Parathyroid adenoma (tissue), 2 donors: ENCODE data around the gene FAM184A.
"Not testable (repeated sequence)": the region's sequence is repeated elsewhere in the genome, so short reads cannot be mapped to it uniquely, and the experiment has no call there.

Experiments used
- H2AFZ ChIP-seq: fragments of 300-600 bp; sonication (generic); one replicate; pipeline ENCODE4 v1.7.0; 2017; ENCODE audit warnings: antibody characterized with exemption, mild to moderate bottlenecking
- H3K27ac ChIP-seq: fragments of 300-600 bp; sonication (generic); one replicate; pipeline ENCODE4 v1.7.0; 2017
- H3K27me3 ChIP-seq: fragments of 300-600 bp; sonication (generic); one replicate; pipeline ENCODE4 v1.7.0; 2017; ENCODE audit warnings: low read length; ENCODE audit not compliant: control insufficient read depth, insufficient read depth
- H3K36me3 ChIP-seq: fragments of 300-600 bp; sonication (generic); one replicate; pipeline ENCODE4 v1.7.0; 2017; ENCODE audit warnings: low read length; ENCODE audit not compliant: control insufficient read depth, insufficient read depth
- H3K4me1 ChIP-seq: fragments of 300-600 bp; sonication (generic); one replicate; pipeline ENCODE4 v1.7.0; 2017; ENCODE audit warnings: control low read depth
- H3K4me2 ChIP-seq: fragments of 300-600 bp; sonication (generic); one replicate; pipeline ENCODE4 v1.7.0; 2017; ENCODE audit warnings: low read length
- H3K4me3 ChIP-seq: fragments of 300-600 bp; sonication (generic); one replicate; pipeline ENCODE4 v1.7.0; 2017; ENCODE audit warnings: low read depth, low read length
- H3K79me2 ChIP-seq: fragments of 300-600 bp; sonication (generic); one replicate; pipeline ENCODE4 v1.7.0; 2017; ENCODE audit warnings: control low read depth
- H3K9ac ChIP-seq: fragments of 300-600 bp; sonication (generic); one replicate; pipeline ENCODE4 v1.7.0; 2017; ENCODE audit warnings: mild to moderate bottlenecking
- H3K9me3 ChIP-seq: fragments of 300-600 bp; sonication (generic); one replicate; pipeline ENCODE4 v1.7.0; 2017; ENCODE audit warnings: low read length; ENCODE audit not compliant: control insufficient read depth
- TF ChIP-seq, protein P1 (sequence below): fragments of 300-600 bp; sonication (generic); IDR thresholded peaks from one replicate; pipeline ENCODE4 v1.7.0; 2017; ENCODE audit warnings: antibody characterized with exemption, mild to moderate bottlenecking
- donor health status: primary hyperparathyroidism.

FAM184A gene

DNA sequence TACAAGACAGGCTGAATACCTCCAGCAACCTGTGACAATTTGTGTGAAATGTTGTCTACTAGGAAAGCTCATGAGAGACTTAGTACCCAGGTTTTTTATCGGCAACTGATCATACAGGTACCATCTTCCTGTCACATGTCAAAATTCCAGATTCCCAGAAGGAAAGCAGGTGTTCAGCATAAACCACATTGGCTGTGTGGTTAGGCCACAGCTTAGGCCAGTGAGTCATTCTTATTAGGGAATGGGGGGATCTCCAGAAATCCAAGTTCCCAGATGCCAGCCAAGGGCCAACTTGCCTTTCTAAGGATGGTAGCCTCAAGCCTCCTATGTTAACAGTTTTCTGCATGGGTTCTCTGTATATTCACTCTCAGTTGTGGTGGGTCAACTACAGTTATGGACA, 65.9 kb downstream of the FAM184A start:
- no peak overlapping the region for H3K27ac ChIP-seq
- no peaks in the 10 kb centered on the region for H3K27me3 ChIP-seq
- H3K79me2 ChIP-seq = no peaks in the 10 kb centered on the region
- H3K9ac ChIP-seq = no peak overlapping the region
- no peak overlapping the region for H3K4me3 ChIP-seq
- H3K4me1 ChIP-seq = no peaks in the 10 kb centered on the region
- H3K9me3 ChIP-seq = no peaks in the 10 kb centered on the region
- no peaks in the 10 kb centered on the region for H3K36me3 ChIP-seq
- TF ChIP-seq, protein P1, sequence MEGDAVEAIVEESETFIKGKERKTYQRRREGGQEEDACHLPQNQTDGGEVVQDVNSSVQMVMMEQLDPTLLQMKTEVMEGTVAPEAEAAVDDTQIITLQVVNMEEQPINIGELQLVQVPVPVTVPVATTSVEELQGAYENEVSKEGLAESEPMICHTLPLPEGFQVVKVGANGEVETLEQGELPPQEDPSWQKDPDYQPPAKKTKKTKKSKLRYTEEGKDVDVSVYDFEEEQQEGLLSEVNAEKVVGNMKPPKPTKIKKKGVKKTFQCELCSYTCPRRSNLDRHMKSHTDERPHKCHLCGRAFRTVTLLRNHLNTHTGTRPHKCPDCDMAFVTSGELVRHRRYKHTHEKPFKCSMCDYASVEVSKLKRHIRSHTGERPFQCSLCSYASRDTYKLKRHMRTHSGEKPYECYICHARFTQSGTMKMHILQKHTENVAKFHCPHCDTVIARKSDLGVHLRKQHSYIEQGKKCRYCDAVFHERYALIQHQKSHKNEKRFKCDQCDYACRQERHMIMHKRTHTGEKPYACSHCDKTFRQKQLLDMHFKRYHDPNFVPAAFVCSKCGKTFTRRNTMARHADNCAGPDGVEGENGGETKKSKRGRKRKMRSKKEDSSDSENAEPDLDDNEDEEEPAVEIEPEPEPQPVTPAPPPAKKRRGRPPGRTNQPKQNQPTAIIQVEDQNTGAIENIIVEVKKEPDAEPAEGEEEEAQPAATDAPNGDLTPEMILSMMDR = no peak
- H3K4me2 ChIP-seq = no peak overlapping the region
- no peak overlapping the region for H2AFZ ChIP-seq

- not testable (repeated sequence) for H3K9ac ChIP-seq, H2AFZ ChIP-seq
Measured at GRCh38 chr6:119009266-119009665, 69.2 kb downstream of the FAM184A start.

GRCh38 chr6:119006974-119007373, 71.5 kb downstream of the FAM184A start:
- no peak overlapping the region for H3K27ac ChIP-seq
- TF ChIP-seq, protein P1 = no peak
- no peaks in the 10 kb centered on the region for H3K36me3 ChIP-seq
- H3K79me2 ChIP-seq = no peaks in the 10 kb centered on the region
- H3K4me3 ChIP-seq = no peak overlapping the region
- no peaks in the 10 kb centered on the region for H3K27me3 ChIP-seq
- H3K9me3 ChIP-seq = no peaks in the 10 kb centered on the region
- H3K9ac ChIP-seq = no peak overlapping the region
- no peak overlapping the region for H2AFZ ChIP-seq
- H3K4me2 ChIP-seq = no peak overlapping the region
- no peaks in the 10 kb centered on the region for H3K4me1 ChIP-seq

More at GRCh38 chr6:119009266-119009665, 69.2 kb downstream of the FAM184A start:
- not testable (repeated sequence) for H3K27me3 ChIP-seq, H3K27ac ChIP-seq, H3K79me2 ChIP-seq, H3K9me3 ChIP-seq, H3K4me1 ChIP-seq, H3K4me3 ChIP-seq, H3K36me3 ChIP-seq, H3K4me2 ChIP-seq

DNA sequence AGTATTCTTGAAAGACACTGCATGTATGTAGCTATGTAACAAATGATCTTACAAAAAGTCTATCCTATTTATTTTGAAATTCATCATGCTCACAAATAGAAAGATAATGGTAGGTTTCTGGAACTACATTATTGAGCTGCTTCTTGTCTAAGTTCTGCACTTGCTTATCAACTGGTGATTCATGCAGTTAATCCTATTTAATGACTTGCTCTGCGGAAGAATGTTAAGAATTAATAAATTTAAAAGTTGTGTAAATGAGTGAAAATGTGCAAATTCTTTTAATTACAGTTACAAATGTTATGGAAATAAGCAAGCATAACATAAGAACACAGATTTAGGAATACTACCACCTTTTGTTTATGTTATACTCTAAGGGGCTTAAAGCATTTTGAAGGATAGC, 76.4 kb downstream of the FAM184A start:
- TF ChIP-seq, protein P1 = no peak
- Histone ChIP-seq H2AFZ (no peak overlapping the region), H3K36me3 (no peaks in the 10 kb centered on the region), H3K27ac (no peak overlapping the region), H3K9ac (no peak overlapping the region), H3K4me1 (no peaks in the 10 kb centered on the region), H3K79me2 (no peaks in the 10 kb centered on the region), H3K9me3 (no peaks in the 10 kb centered on the region), H3K27me3 (no peaks in the 10 kb centered on the region), H3K4me2 (no peak overlapping the region), H3K4me3 (no peak overlapping the region)

GRCh38 chr6:118999494-119000040, 78.9 kb downstream of the FAM184A start:
- no peaks in the 10 kb centered on the region for H3K27me3 ChIP-seq
- H3K9me3 ChIP-seq = no peaks in the 10 kb centered on the region
- no peak overlapping the region for H2AFZ ChIP-seq
- no peaks in the 10 kb centered on the region for H3K36me3 ChIP-seq
- H3K4me3 ChIP-seq = no peak overlapping the region
- no peak overlapping the region for H3K9ac ChIP-seq
- TF ChIP-seq, protein P1 = no peak
- no peaks in the 10 kb centered on the region for H3K4me1 ChIP-seq
- H3K79me2 ChIP-seq = no peaks in the 10 kb centered on the region
- no peak overlapping the region for H3K27ac ChIP-seq
- H3K4me2 ChIP-seq = no peak overlapping the region

- H2AFZ ChIP-seq, H3K27ac ChIP-seq, H3K9ac ChIP-seq, H3K4me2 ChIP-seq, H3K36me3 ChIP-seq, H3K27me3 ChIP-seq, H3K4me3 ChIP-seq, H3K79me2 ChIP-seq, H3K4me1 ChIP-seq, H3K9me3 ChIP-seq: not testable (repeated sequence)
Measured at GRCh38 chr6:118997426-118997825, 81.0 kb downstream of the FAM184A start.
